ENCODE results near the gene ATG7. TPM values are rescaled to one million over a fixed set of nuclear protein-coding genes. Genes with fewer than 3 reads are reported as not detected.

Gene ATG7
- total and polyA plus RNA-seq, 10 of the 15 experiments (the other 5 are each of a cell fraction or from before 2014, with no cell fraction given): 13.5 to 49.5 (median 26.4) TPM

DNA sequence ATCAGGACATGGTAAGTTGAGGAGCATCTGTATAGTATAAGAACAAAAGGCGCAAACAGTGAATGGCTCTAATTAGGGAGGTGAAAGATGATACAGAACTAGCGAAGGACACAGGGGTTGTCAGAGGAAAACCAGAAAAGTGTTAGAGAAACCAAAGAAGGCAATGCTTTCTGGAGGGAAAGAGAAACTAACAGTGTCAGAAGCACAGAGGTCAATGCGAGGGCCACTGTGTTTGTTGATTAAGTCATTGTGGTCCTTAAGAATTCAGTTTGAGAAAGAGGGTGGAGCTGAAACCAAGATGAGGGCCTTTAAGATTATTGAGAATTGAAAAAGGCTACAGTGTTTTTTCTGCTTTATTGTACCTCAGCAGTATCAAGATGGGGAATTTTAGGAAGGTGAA is 28.8 kb downstream of the ATG7 start (continued):
- TF ChIP-seq SMARCA5 (IDR thresholded peaks at IDR 0.05) (no peak), FOXM1 (IDR thresholded peaks at IDR 0.05; ENCODE audit: low read depth, low read length) (no peak), NFYB (IDR thresholded peaks at IDR 0.05; ENCODE audit: insufficient read depth, low read depth, low read length) (no peak), STAT1 (conservative IDR thresholded peaks at IDR 0.05) (no peak), SMAD1 (IDR thresholded peaks at IDR 0.05; ENCODE audit: low read depth, partially characterized antibody) (no peak), JUND (IDR thresholded peaks at IDR 0.05; ENCODE audit: low read depth, low read length) (no peak), MTA2 (IDR thresholded peaks at IDR 0.05; ENCODE audit: low read depth) (peak; percentile 57; the same call in 1 of the 2 replicates), BMI1 (IDR thresholded peaks at IDR 0.05; ENCODE audit: borderline replicate concordance) (no peak), NRF1 (conservative IDR thresholded peaks at IDR 0.05; ENCODE audit: low read depth, low read length) (no peak), HCFC1 (IDR thresholded peaks at IDR 0.05; ENCODE audit: low read length) (no peak)
- TF ChIP-seq, protein P1, sequence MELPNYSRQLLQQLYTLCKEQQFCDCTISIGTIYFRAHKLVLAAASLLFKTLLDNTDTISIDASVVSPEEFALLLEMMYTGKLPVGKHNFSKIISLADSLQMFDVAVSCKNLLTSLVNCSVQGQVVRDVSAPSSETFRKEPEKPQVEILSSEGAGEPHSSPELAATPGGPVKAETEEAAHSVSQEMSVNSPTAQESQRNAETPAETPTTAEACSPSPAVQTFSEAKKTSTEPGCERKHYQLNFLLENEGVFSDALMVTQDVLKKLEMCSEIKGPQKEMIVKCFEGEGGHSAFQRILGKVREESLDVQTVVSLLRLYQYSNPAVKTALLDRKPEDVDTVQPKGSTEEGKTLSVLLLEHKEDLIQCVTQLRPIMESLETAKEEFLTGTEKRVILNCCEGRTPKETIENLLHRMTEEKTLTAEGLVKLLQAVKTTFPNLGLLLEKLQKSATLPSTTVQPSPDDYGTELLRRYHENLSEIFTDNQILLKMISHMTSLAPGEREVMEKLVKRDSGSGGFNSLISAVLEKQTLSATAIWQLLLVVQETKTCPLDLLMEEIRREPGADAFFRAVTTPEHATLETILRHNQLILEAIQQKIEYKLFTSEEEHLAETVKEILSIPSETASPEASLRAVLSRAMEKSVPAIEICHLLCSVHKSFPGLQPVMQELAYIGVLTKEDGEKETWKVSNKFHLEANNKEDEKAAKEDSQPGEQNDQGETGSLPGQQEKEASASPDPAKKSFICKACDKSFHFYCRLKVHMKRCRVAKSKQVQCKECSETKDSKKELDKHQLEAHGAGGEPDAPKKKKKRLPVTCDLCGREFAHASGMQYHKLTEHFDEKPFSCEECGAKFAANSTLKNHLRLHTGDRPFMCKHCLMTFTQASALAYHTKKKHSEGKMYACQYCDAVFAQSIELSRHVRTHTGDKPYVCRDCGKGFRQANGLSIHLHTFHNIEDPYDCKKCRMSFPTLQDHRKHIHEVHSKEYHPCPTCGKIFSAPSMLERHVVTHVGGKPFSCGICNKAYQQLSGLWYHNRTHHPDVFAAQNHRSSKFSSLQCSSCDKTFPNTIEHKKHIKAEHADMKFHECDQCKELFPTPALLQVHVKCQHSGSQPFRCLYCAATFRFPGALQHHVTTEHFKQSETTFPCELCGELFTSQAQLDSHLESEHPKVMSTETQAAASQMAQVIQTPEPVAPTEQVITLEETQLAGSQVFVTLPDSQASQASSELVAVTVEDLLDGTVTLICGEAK (IDR thresholded peaks at IDR 0.05; ENCODE audit: borderline replicate concordance): peak; percentile 78
